ENCODE data around the gene THSD4. TPM values are rescaled to one million over a fixed set of nuclear protein-coding genes. Genes with fewer than 3 reads are reported as not detected.

Gene THSD4
- total and polyA plus RNA-seq, 2 of the 4 experiments (the other 2 are of a cell fraction) = 25.5 to 31.1 TPM

GRCh38 chr15:71396536-71397125 is 281.4 kb downstream of the THSD4 start:
- dilution Hi-C loops (cut with HindIII; ENCODE audit: low sequenced_read_pairs, unreplicated experiment) = no loop called here
- no peak overlapping the region for H3K9ac ChIP-seq (ENCODE audit: low read depth, low read length)
- no peak overlapping the region for H3K56ac ChIP-seq (ENCODE audit: extremely low read depth, insufficient read depth, low read length)
- 0 out of 2 replicates have a peak, but pooled peaks cover 1% of the 10 kb centered on the region for H3K36me3 ChIP-seq (ENCODE audit: control insufficient read depth, insufficient read depth, low read length)
- no peak overlapping the region for H4K5ac ChIP-seq (ENCODE audit: low read depth, low read length)
- peaks cover 6% of the 10 kb centered on the region for H3K9me1 ChIP-seq (ENCODE audit: insufficient read depth, low read length)
- H3K27ac ChIP-seq (ENCODE audit: insufficient read depth, low read length) = no peak overlapping the region
- no peak overlapping the region for H2BK15ac ChIP-seq (ENCODE audit: low read depth, low read length)
- no peak overlapping the region for H4K8ac ChIP-seq (ENCODE audit: low read depth in 2 of 2, low read length in 2 of 2)
- no peak overlapping the region for H2AFZ ChIP-seq (replicated peaks; ENCODE audit: low read length, poor library complexity)
- H2BK5ac ChIP-seq (ENCODE audit: low read depth, low read length, poor library complexity, severe bottlenecking) = no peak overlapping the region
- BruUV-seq (replicated peaks) = no TSS peak
- H2BK20ac ChIP-seq (ENCODE audit: low read depth, low read length) = no peak overlapping the region
- H3K9me3 ChIP-seq (ENCODE audit: control insufficient read depth, insufficient read depth, low read length) = no peaks in the 10 kb centered on the region
- no peak overlapping the region for H3K4me3 ChIP-seq (ENCODE audit: insufficient read depth, low read depth, low read length)
- no peak overlapping the region for H3K18ac ChIP-seq (ENCODE audit: low read depth, low read length)
- no peak overlapping the region for H3K23ac ChIP-seq (ENCODE audit: low read depth, low read length)
- no peak overlapping the region for H4K91ac ChIP-seq (ENCODE audit: insufficient read depth, low read depth, low read length)
- ATAC-seq (ENCODE audit: low read depth) = no peak
- no peaks in the 10 kb centered on the region for H3K27me3 ChIP-seq (ENCODE audit: control insufficient read depth, insufficient read depth, low read length)
- H3K4me2 ChIP-seq (ENCODE audit: low read depth, low read length) = no peak overlapping the region
- TF ChIP-seq MXI1 (IDR thresholded peaks at IDR 0.05; ENCODE audit: borderline replicate concordance, low read depth, low read length) (no peak), CTCF (conservative IDR thresholded peaks at IDR 0.05; ENCODE audit: low read depth, low read length) (no peak), USF2 (IDR thresholded peaks at IDR 0.05; ENCODE audit: low read depth, low read length) (no peak), FOS (IDR thresholded peaks at IDR 0.05; ENCODE audit: low read depth, low read length) (no peak), ELK1 (IDR thresholded peaks at IDR 0.05; ENCODE audit: borderline replicate concordance, low read depth, low read length) (no peak), RCOR1 (IDR thresholded peaks at IDR 0.05; ENCODE audit: insufficient replicate concordance, low read length) (no peak), CEBPB (IDR thresholded peaks at IDR 0.05; ENCODE audit: low read depth, low read length) (no peak), SMC3 (IDR thresholded peaks at IDR 0.05; ENCODE audit: low read depth, low read length) (no peak), NFE2L2 (IDR thresholded peaks at IDR 0.05; ENCODE audit: low read depth, low read length) (no peak), RAD21 (IDR thresholded peaks at IDR 0.05; ENCODE audit: low read length) (no peak), RFX5 (IDR thresholded peaks at IDR 0.05; ENCODE audit: low read depth, low read length) (no peak), MAZ (IDR thresholded peaks at IDR 0.05; ENCODE audit: borderline replicate concordance, low read depth, low read length) (no peak)
- DNase-seq = no peak
- 0 out of 2 replicates have a peak overlapping the region, but pooled peaks have one; percentile 44 for H3K14ac ChIP-seq (replicated peaks; ENCODE audit: low read depth, low read length)
- H2AK9ac ChIP-seq (replicated peaks; ENCODE audit: low read depth, low read length, poor library complexity) = no peak overlapping the region
- WGBS, 2 experiments (ENCODE audit: extremely low coverage in 2 of 2, insufficient read length in 1 of 2) = 74% methylated on average over 4 of the region's 8 CpGs; no CpG with 5 or more reads in 1 of the 2 experiments
- ChIA-PET POLR2A (ENCODE audit: unreplicated experiment) (no interaction called here), CTCF (no interaction called here)
- no peak overlapping the region; the same call in 1 of the 2 replicates for H2AK5ac ChIP-seq (ENCODE audit: low read depth, low read length)
- no peaks in the 10 kb centered on the region for H4K20me1 ChIP-seq (ENCODE audit: insufficient read depth, low read length)
- no peak overlapping the region for H3K4ac ChIP-seq (ENCODE audit: low read depth, low read length)
- H3K4me1 ChIP-seq (ENCODE audit: control insufficient read depth, insufficient read depth, low read length) = peaks cover 10% of the 10 kb centered on the region
- in situ Hi-C loops (cut with MboI; ENCODE audit: low sequenced_read_pairs) = no loop called here
- intact Hi-C loops (cut with micrococcal nuclease) = no loop called here
- H3K79me1 ChIP-seq (ENCODE audit: low read depth in 1 of 2, low read length in 2 of 2) = peaks cover 9 to 22% of the 10 kb centered on the region in 2 experiments; a peak in 3 of 4 replicates
- H2BK120ac ChIP-seq (ENCODE audit: low read depth, low read length) = no peak overlapping the region

All from IMR-90 (cell line).